ENCODE data around the gene AHI1.

DNA sequence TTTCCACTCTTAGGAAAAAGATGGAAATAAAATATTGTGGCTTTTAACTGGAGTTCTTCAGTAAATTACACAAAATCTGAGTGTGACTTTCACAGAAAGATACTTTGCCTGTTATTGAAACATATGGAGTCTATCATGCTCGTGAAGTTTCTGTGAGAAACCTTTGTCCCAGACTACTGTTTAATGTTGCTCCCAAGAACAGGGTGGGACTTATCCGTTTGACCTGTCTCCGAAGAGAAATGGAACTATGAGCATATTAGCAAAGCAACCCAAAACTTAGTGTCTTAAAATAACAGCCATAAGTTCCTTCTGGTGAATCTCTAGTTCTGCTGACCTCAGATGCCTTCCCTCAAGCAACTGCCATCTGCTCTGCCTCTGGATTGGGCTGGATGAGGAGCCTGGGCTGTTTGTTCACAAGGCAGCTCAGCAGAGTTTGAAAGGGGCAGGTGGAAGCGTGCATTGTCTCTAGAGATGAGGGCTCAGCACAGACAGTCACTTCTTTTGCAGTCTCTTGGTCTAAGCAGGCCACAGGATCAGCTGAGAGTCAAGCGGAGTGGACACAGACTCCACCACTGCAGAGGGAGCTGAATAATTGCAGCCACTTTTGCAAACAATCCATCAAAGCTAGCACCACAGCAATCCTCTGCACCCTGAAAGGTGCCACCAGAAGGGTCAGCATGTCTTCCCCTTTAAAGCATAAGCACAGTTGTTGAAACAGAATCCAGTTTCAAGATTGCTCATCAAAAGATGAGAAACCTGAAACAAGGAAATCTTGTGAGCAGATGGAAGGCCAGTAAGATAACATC, 263.7 kb downstream of the AHI1 start:
- no peak for TF ChIP-seq POLR2AphosphoS5 (IDR thresholded peaks at IDR 0.05)
- TF ChIP-seq, protein P1, sequence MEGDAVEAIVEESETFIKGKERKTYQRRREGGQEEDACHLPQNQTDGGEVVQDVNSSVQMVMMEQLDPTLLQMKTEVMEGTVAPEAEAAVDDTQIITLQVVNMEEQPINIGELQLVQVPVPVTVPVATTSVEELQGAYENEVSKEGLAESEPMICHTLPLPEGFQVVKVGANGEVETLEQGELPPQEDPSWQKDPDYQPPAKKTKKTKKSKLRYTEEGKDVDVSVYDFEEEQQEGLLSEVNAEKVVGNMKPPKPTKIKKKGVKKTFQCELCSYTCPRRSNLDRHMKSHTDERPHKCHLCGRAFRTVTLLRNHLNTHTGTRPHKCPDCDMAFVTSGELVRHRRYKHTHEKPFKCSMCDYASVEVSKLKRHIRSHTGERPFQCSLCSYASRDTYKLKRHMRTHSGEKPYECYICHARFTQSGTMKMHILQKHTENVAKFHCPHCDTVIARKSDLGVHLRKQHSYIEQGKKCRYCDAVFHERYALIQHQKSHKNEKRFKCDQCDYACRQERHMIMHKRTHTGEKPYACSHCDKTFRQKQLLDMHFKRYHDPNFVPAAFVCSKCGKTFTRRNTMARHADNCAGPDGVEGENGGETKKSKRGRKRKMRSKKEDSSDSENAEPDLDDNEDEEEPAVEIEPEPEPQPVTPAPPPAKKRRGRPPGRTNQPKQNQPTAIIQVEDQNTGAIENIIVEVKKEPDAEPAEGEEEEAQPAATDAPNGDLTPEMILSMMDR (IDR thresholded peaks at IDR 0.05) = no peak
- TF ChIP-seq POLR2A (IDR thresholded peaks at IDR 0.05) = no peak
